Upper lobe of right lung (tissue), 1 donor: ENCODE data around the gene MFN1. TPM values are rescaled to one million over a fixed set of nuclear protein-coding genes. Genes with fewer than 3 reads are reported as not detected.

Experiments used
- ATAC-seq: fragments of 200-7000 bp; cut with Tn5 transposase; one replicate; pipeline ENCODE4 v1.9.1; 2020; ENCODE audit warnings: mild to moderate bottlenecking, moderate library complexity
- DNase-seq: peaks from one replicate; pipeline ENCODE4 v3.0.0-alpha.2; 2020
- H3K27ac ChIP-seq: fragments of 200-600 bp; one replicate; pipeline ENCODE4 v1.8.0; 2022
- H3K27me3 ChIP-seq: fragments of 200-600 bp; one replicate; pipeline ENCODE4 v1.8.0; 2022; ENCODE audit warnings: mild to moderate bottlenecking
- H3K36me3 ChIP-seq: fragments of 200-600 bp; one replicate; pipeline ENCODE4 v1.8.0; 2022
- H3K4me1 ChIP-seq: fragments of 200-600 bp; one replicate; pipeline ENCODE4 v1.8.0; 2022
- H3K4me3 ChIP-seq: fragments of 200-600 bp; one replicate; pipeline ENCODE4 v1.8.0; 2022; ENCODE audit warnings: mild to moderate bottlenecking
- H3K9me3 ChIP-seq: fragments of 200-600 bp; one replicate; pipeline ENCODE4 v1.8.0; 2022
- intact Hi-C: fragments of 100-400 bp; cut with DNase I; formaldehyde crosslinking; loops from one replicate; pipeline ENCODE4 v1.11.0; 2022
- total RNA-seq: library from RNA; stranded (reverse); fragmentation: NEBNext Ultra II Directional; extraction: Animal tissue kit (Norgen Biotek cat#: 25700); gene quantifications from one replicate; pipeline ENCODE4 v1.2.1, GENCODE V29; 2021
- TF ChIP-seq, protein P1 (sequence below): fragments of 200-600 bp; IDR thresholded peaks from one replicate; pipeline ENCODE4 v1.8.0; 2022; ENCODE audit warnings: antibody characterized with exemption
- donor health status: DM: no; HTN: yes; CAD: no; lungs with severe emphysema.

MFN1 gene
- total RNA-seq, 1 donor from 2014 or later = 48.3 TPM

DNA sequence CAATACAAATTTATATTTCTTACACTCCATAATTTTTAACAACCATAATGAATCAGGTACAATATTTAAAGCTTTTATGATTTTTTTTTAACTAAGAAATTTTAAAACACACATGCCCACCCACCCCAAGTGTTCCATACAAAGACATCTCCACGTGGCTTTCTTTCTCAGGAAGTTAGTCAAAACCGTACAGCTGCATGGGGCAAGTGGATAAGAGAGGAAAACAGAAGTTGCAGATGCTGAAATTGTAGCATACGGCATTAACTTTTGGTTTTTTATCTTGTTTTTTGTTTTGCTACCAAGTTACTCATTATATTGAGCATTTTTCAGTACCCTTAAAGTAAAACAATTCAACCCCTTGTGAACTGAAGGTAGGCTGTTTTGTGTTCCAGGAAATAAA is 89.0 kb downstream of the MFN1 start:
- TF ChIP-seq, protein P1, sequence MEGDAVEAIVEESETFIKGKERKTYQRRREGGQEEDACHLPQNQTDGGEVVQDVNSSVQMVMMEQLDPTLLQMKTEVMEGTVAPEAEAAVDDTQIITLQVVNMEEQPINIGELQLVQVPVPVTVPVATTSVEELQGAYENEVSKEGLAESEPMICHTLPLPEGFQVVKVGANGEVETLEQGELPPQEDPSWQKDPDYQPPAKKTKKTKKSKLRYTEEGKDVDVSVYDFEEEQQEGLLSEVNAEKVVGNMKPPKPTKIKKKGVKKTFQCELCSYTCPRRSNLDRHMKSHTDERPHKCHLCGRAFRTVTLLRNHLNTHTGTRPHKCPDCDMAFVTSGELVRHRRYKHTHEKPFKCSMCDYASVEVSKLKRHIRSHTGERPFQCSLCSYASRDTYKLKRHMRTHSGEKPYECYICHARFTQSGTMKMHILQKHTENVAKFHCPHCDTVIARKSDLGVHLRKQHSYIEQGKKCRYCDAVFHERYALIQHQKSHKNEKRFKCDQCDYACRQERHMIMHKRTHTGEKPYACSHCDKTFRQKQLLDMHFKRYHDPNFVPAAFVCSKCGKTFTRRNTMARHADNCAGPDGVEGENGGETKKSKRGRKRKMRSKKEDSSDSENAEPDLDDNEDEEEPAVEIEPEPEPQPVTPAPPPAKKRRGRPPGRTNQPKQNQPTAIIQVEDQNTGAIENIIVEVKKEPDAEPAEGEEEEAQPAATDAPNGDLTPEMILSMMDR = no peak
- Histone ChIP-seq H3K27ac (no peak overlapping the region), H3K4me3 (no peak overlapping the region), H3K4me1 (peaks cover 24% of the 10 kb centered on the region), H3K9me3 (no peaks in the 10 kb centered on the region), H3K36me3 (no peaks in the 10 kb centered on the region), H3K27me3 (no peaks in the 10 kb centered on the region)
- DNase-seq (no peak), ATAC-seq (peak; percentile 50)
- intact Hi-C loops = no loop called here

DNA sequence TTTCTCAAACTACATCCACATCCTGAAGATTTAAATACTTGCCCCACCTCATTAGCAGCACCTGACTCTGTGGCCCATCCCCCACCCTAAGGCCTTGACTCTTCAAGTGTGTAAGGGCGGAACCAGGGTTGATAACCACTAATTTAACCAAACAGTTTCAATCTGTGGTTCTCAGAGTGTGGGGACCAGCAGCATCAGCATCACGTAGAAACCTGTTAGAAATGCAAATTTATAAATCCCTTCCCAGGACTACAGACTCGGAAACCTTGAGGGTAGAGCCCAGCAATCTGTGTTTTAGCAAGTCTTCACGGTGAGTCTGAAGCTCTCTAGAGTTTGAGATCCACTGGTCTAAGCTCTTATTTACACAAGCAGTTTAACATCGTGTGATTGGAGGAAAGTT is 91.3 kb downstream of the MFN1 start:
- peaks cover 8% of the 10 kb centered on the region for H3K4me1 ChIP-seq
- DNase-seq = no peak
- no peaks in the 10 kb centered on the region for H3K36me3 ChIP-seq
- intact Hi-C loops = no loop called here
- TF ChIP-seq, protein P1 = no peak
- H3K27me3 ChIP-seq = no peaks in the 10 kb centered on the region
- no peaks in the 10 kb centered on the region for H3K9me3 ChIP-seq
- ATAC-seq = peak; percentile 33
- no peak overlapping the region for H3K4me3 ChIP-seq
- H3K27ac ChIP-seq = no peak overlapping the region

Other genes starting within 250 kb of the MFN1 start
- gene PIK3CA, start 199.4 kb upstream of the MFN1 start, total RNA-seq = 30.6 TPM
- 2.5 TPM for gene KCNMB3, start 96.6 kb upstream of the MFN1 start, total RNA-seq
- 28.9 TPM for gene ZNF639, start 24.7 kb upstream of the MFN1 start, total RNA-seq
- gene GNB4, start 103.8 kb downstream of the MFN1 start, total RNA-seq = 56.6 TPM
- 33.2 TPM for gene ACTL6A, start 215.2 kb downstream of the MFN1 start, total RNA-seq